Measurements from ENCODE around the gene SMAD9. TPM values are rescaled to one million over a fixed set of nuclear protein-coding genes. Genes with fewer than 3 reads are reported as not detected.

The SMAD9 gene
- total RNA-seq, 1 experiment from 2014 or later = 1.1 TPM

DNA sequence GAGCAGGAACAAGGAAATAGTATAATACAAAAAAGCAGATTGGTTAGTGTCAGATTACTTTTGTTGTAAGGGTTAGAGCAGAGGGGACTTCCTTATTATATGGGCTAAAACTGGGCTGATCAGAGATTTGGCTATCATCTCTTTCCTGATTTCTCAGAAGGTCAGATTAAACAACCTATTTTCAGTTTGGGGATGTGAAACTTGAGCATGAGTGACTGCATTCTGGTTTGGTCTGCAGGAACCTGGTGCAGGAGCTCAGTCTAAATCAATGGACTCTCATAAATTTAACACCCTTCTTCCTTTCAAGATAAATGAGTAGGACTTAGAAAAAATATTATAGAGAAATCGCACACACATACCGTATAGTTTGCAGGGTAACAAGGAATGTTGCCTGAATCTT, 113.9 kb downstream of the SMAD9 start:
- H3K23ac ChIP-seq (ENCODE audit: insufficient read length, low read depth, low read length) = no peak overlapping the region
- no peak overlapping the region for H2BK5ac ChIP-seq (ENCODE audit: insufficient read length, low read length)
- no peaks in the 10 kb centered on the region for H3K27me3 Mint-ChIP-seq (ENCODE audit: low read depth)
- no peak overlapping the region for H3K56ac ChIP-seq (ENCODE audit: insufficient read length, low read depth, low read length)
- H2BK12ac ChIP-seq (ENCODE audit: insufficient read length, low read depth, low read length) = no peak overlapping the region
- H3K27ac ChIP-seq (ENCODE audit: insufficient read length, low read depth, low read length) = no peak overlapping the region
- H2BK15ac ChIP-seq (ENCODE audit: low read depth, low read length) = no peak overlapping the region
- H2AK5ac ChIP-seq (ENCODE audit: insufficient read length, low read length) = no peak overlapping the region
- H4K20me1 ChIP-seq (ENCODE audit: control insufficient read depth, insufficient read depth, insufficient read length) = no peaks in the 10 kb centered on the region
- H3K4me3 Mint-ChIP-seq = no peak overlapping the region
- peaks cover 6 to 8% of the 10 kb centered on the region in 2 experiments; a peak in 2 of 4 replicates for H3K4me1 Mint-ChIP-seq
- H4K5ac ChIP-seq (ENCODE audit: insufficient read length, low read depth, low read length) = no peak overlapping the region
- H2AFZ ChIP-seq (ENCODE audit: low read length) = no peak overlapping the region
- H3K27me3 ChIP-seq (ENCODE audit: insufficient read depth, low read length) = no peaks in the 10 kb centered on the region
- no peak overlapping the region for H4K8ac ChIP-seq (replicated peaks; ENCODE audit: insufficient read length, low read depth, low read length)
- H3K4me1 ChIP-seq (ENCODE audit: insufficient read depth, low read length) = peaks cover 1% of the 10 kb centered on the region; the same call in 1 of the 2 replicates
- no peak overlapping the region for H3K18ac ChIP-seq (ENCODE audit: insufficient read length, low read depth, low read length)
- no peak overlapping the region for H3K4ac ChIP-seq (ENCODE audit: low read depth, low read length)
- TF ChIP-seq, protein P1, sequence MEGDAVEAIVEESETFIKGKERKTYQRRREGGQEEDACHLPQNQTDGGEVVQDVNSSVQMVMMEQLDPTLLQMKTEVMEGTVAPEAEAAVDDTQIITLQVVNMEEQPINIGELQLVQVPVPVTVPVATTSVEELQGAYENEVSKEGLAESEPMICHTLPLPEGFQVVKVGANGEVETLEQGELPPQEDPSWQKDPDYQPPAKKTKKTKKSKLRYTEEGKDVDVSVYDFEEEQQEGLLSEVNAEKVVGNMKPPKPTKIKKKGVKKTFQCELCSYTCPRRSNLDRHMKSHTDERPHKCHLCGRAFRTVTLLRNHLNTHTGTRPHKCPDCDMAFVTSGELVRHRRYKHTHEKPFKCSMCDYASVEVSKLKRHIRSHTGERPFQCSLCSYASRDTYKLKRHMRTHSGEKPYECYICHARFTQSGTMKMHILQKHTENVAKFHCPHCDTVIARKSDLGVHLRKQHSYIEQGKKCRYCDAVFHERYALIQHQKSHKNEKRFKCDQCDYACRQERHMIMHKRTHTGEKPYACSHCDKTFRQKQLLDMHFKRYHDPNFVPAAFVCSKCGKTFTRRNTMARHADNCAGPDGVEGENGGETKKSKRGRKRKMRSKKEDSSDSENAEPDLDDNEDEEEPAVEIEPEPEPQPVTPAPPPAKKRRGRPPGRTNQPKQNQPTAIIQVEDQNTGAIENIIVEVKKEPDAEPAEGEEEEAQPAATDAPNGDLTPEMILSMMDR (conservative IDR thresholded peaks at IDR 0.05) = no peak
- no peak overlapping the region for H2BK20ac ChIP-seq (ENCODE audit: low read depth, low read length, poor library complexity, severe bottlenecking)
- no peak overlapping the region for H3K9ac ChIP-seq (ENCODE audit: extremely low read depth, insufficient read length, low read length)
- no peaks in the 10 kb centered on the region for H3K9me3 ChIP-seq (ENCODE audit: control insufficient read depth, low read depth, low read length)
- no peak overlapping the region for H2BK120ac ChIP-seq (ENCODE audit: low read depth, low read length, poor library complexity, severe bottlenecking)
- H3T11ph ChIP-seq (ENCODE audit: low read length) = no peak overlapping the region
- H3K79me2 ChIP-seq (ENCODE audit: insufficient read depth, low read length) = no peaks in the 10 kb centered on the region
- H3K9me3 Mint-ChIP-seq = no peaks in the 10 kb centered on the region
- no peaks in the 10 kb centered on the region for H3K79me1 ChIP-seq (ENCODE audit: insufficient read depth, low read depth, low read length, poor library complexity, severe bottlenecking)
- H3K27ac Mint-ChIP-seq = no peak overlapping the region
- DNase-seq = no peak
- no peak overlapping the region for H4K91ac ChIP-seq (ENCODE audit: insufficient read length, low read depth, low read length)
- no peaks in the 10 kb centered on the region for H3K36me3 Mint-ChIP-seq (ENCODE audit: insufficient read depth in 1 of 3, low read depth in 3 of 3)
- WGBS (ENCODE audit: extremely low coverage, insufficient read length, low lambda C conversion rate) = no CpG with 5 or more reads among the region's 2 CpGs
- H3K23me2 ChIP-seq (ENCODE audit: insufficient read length, low read depth, low read length, poor library complexity, severe bottlenecking) = no peaks in the 10 kb centered on the region
- no peak overlapping the region for H3K14ac ChIP-seq (ENCODE audit: insufficient read depth, low read length)
- no peak overlapping the region for H3K4me2 ChIP-seq (ENCODE audit: insufficient read depth, insufficient read length, low read length)
